HG03103 (cell line): ENCODE measurements around the gene AKR1D1.
"Not testable (repeated sequence)": the region's sequence is repeated elsewhere in the genome, so short reads cannot be mapped to it uniquely, and the experiment has no call there.

ENCODE experiments used
- ATAC-seq: cut with Tn5 transposase; IDR thresholded peaks from one replicate; pipeline ENCODE4 v1.9.1; 2021; ENCODE audit warnings: low read depth; ENCODE audit not compliant: unreplicated experiment

The AKR1D1 gene

GRCh38 chr7:138116892-138117291 lies 40.6 kb downstream of the AKR1D1 start:
- no peak for ATAC-seq

- no peak for ATAC-seq
Measured at GRCh38 chr7:138120140-138120827, 44.0 kb downstream of the AKR1D1 start.

GRCh38 chr7:138122162-138122561 lies 45.9 kb downstream of the AKR1D1 start:
- ATAC-seq, result no peak

GRCh38 chr7:138125119-138125518 lies 48.9 kb downstream of the AKR1D1 start:
- no peak for ATAC-seq

- peak; percentile 91 for ATAC-seq
Measured at GRCh38 chr7:138125598-138126111, 49.4 kb downstream of the AKR1D1 start.

GRCh38 chr7:138126928-138127327 lies 50.7 kb downstream of the AKR1D1 start:
- no peak for ATAC-seq

- ATAC-seq, result no peak
Measured at GRCh38 chr7:138127996-138128395, 51.7 kb downstream of the AKR1D1 start.

- ATAC-seq, result no peak
Measured at GRCh38 chr7:138129551-138130165, 53.4 kb downstream of the AKR1D1 start.

GRCh38 chr7:138137423-138138171 lies 61.3 kb downstream of the AKR1D1 start:
- ATAC-seq, result peak; percentile 86

- ATAC-seq, result peak; percentile 33
Measured at GRCh38 chr7:138138244-138138643, 62.0 kb downstream of the AKR1D1 start.

GRCh38 chr7:138142583-138143201 lies 66.4 kb downstream of the AKR1D1 start:
- no peak for ATAC-seq

GRCh38 chr7:138144958-138145357 lies 68.7 kb downstream of the AKR1D1 start:
- no peak for ATAC-seq

GRCh38 chr7:138146221-138146620 lies 70.0 kb downstream of the AKR1D1 start:
- ATAC-seq, result not testable (repeated sequence)

- not testable (repeated sequence) for ATAC-seq
Measured at GRCh38 chr7:138146757-138147734, 70.8 kb downstream of the AKR1D1 start.

- ATAC-seq, result no peak
Measured at GRCh38 chr7:138151731-138152577, 75.7 kb downstream of the AKR1D1 start.

- no peak for ATAC-seq
Measured at GRCh38 chr7:138154661-138155060, 78.4 kb downstream of the AKR1D1 start.

GRCh38 chr7:138157702-138158101 lies 81.4 kb downstream of the AKR1D1 start:
- no peak for ATAC-seq

- ATAC-seq, result no peak
Measured at GRCh38 chr7:138158739-138159528, 82.7 kb downstream of the AKR1D1 start.
